Measurements from ENCODE around the gene COX20.

The COX20 gene

GRCh38 chr1:244836584-244836983 lies 1.1 kb downstream of the COX20 start:
- Histone ChIP-seq H3K4ac (ENCODE audit: low read depth in 1 of 2, low read length in 2 of 2) (no peak overlapping the region), H3K18ac (ENCODE audit: low read depth in 1 of 2, low read length in 2 of 2) (no peak overlapping the region), H3K27ac (ENCODE audit: low read length, poor library complexity, severe bottlenecking) (peak overlapping the region; percentile 91), H3K36me3 (ENCODE audit: control insufficient read depth in 1 of 2, insufficient read depth in 2 of 2, low read depth in 1 of 2, low read length in 2 of 2) (peaks cover 4 to 41% of the 10 kb centered on the region in 2 experiments), H2BK12ac (ENCODE audit: low read length in 2 of 2) (no peak overlapping the region), H3K9me3 (ENCODE audit: control insufficient read depth, low read length) (no peaks in the 10 kb centered on the region), H3K27me3 (ENCODE audit: control insufficient read depth in 1 of 2, insufficient read depth in 1 of 2, low read length in 2 of 2) (no peaks in the 10 kb centered on the region), H2BK120ac (ENCODE audit: low read depth, low read length) (no peak overlapping the region), H2AFZ (ENCODE audit: low read depth, low read length) (no peak overlapping the region), H4K8ac (ENCODE audit: low read length) (no peak overlapping the region), H3K9ac (ENCODE audit: low read length) (peak overlapping the region; percentile 98), H2AK5ac (ENCODE audit: low read length, severe bottlenecking) (no peak overlapping the region), H3K4me3 (ENCODE audit: insufficient read depth in 1 of 2, low read depth in 1 of 2, low read length in 2 of 2) (peak overlapping the region in 1 of 2 experiments; percentile 90), H4K91ac (ENCODE audit: low read length) (no peak overlapping the region), H2BK15ac (ENCODE audit: low read depth, poor library complexity, severe bottlenecking) (no peak overlapping the region), H2BK5ac (ENCODE audit: low read depth, low read length, poor library complexity, severe bottlenecking) (no peak overlapping the region), H3K79me1 (replicated peaks; ENCODE audit: low read length, poor library complexity, severe bottlenecking) (peaks cover under 1% of the 10 kb centered on the region), H3K23ac (ENCODE audit: low read length in 2 of 2) (no peak overlapping the region), H3K4me2 (ENCODE audit: low read length, poor library complexity, severe bottlenecking) (peak overlapping the region; percentile 88), H3K14ac (ENCODE audit: low read length in 2 of 2) (no peak overlapping the region), H3K4me1 (ENCODE audit: control insufficient read depth, insufficient read depth, low read depth, low read length) (peaks cover 2% of the 10 kb centered on the region)
- WGBS: 30% methylated on average over 2 of the region's 3 CpGs
- DNase-seq: no peak

DNA sequence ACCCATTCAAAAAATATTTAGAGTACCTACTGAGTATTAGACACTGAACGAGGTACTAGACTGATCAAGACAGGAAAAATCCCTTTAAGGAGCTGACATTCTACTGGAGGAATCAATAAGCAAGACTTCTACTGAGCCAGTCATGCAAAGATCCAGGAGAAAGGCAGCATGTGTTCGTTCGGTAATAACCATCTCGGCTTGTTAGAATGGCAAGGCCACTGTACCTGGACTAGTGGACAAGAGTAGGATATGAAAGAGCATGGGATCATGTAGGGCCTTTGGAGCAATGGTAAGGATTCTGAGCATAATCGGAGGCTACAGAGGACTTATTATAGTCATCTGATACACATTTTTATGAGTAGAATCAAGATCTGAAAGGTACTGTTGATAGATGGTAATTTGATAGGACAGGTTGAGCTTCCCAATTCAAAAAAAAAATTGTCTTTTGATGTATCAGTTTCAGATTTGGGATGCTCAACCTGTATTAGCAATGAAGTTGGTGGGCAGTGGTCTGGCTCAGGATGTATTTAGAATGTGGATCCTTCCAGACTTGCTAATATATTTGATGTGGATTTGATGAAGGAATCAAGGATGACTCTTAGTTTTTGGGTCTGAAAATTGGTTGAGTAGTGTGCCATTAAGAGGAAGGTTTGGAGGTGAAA lies 2.3 kb downstream of the COX20 start:
- peak overlapping the region in 1 of 2 experiments; percentile 90 for H3K4me3 ChIP-seq (ENCODE audit: insufficient read depth in 1 of 2, low read depth in 1 of 2, low read length in 2 of 2)
- no peak overlapping the region for H4K91ac ChIP-seq (ENCODE audit: low read length)
- H3K27ac ChIP-seq (ENCODE audit: low read length, poor library complexity, severe bottlenecking): no peak overlapping the region
- DNase-seq: no peak
- H3K27me3 ChIP-seq (ENCODE audit: control insufficient read depth in 1 of 2, insufficient read depth in 1 of 2, low read length in 2 of 2): no peaks in the 10 kb centered on the region
- H4K8ac ChIP-seq (ENCODE audit: low read length): no peak overlapping the region
- H2BK120ac ChIP-seq (ENCODE audit: low read depth, low read length): no peak overlapping the region
- no peaks in the 10 kb centered on the region for H3K9me3 ChIP-seq (ENCODE audit: control insufficient read depth, low read length)
- no peak overlapping the region for H2BK5ac ChIP-seq (ENCODE audit: low read depth, low read length, poor library complexity, severe bottlenecking)
- peak overlapping the region; percentile 54 for H3K4me2 ChIP-seq (ENCODE audit: low read length, poor library complexity, severe bottlenecking)
- H2BK12ac ChIP-seq (ENCODE audit: low read length in 2 of 2): no peak overlapping the region
- WGBS: 95% methylated on average over 4 of the region's 5 CpGs
- no peak overlapping the region for H3K23ac ChIP-seq (ENCODE audit: low read length in 2 of 2)
- H3K4ac ChIP-seq (ENCODE audit: low read depth in 1 of 2, low read length in 2 of 2): no peak overlapping the region
- H3K36me3 ChIP-seq (ENCODE audit: control insufficient read depth in 1 of 2, insufficient read depth in 2 of 2, low read depth in 1 of 2, low read length in 2 of 2): peaks cover 4 to 53% of the 10 kb centered on the region in 2 experiments
- peaks cover 2% of the 10 kb centered on the region for H3K4me1 ChIP-seq (ENCODE audit: control insufficient read depth, insufficient read depth, low read depth, low read length)
- H3K18ac ChIP-seq (ENCODE audit: low read depth in 1 of 2, low read length in 2 of 2): no peak overlapping the region
- no peak overlapping the region for H2AFZ ChIP-seq (ENCODE audit: low read depth, low read length)
- H3K9ac ChIP-seq (ENCODE audit: low read length): peak overlapping the region; percentile 98
- no peak overlapping the region for H2AK5ac ChIP-seq (ENCODE audit: low read length, severe bottlenecking)
- H3K79me1 ChIP-seq (replicated peaks; ENCODE audit: low read length, poor library complexity, severe bottlenecking): no peaks in the 10 kb centered on the region
- H3K14ac ChIP-seq (ENCODE audit: low read length in 2 of 2): no peak overlapping the region
- H2BK15ac ChIP-seq (ENCODE audit: low read depth, poor library complexity, severe bottlenecking): no peak overlapping the region

GRCh38 chr1:244839656-244840055 lies 4.2 kb downstream of the COX20 start:
- Histone ChIP-seq H3K4me3 (ENCODE audit: insufficient read depth in 1 of 2, low read depth in 1 of 2, low read length in 2 of 2) (no peak overlapping the region), H3K4ac (ENCODE audit: low read depth in 1 of 2, low read length in 2 of 2) (no peak overlapping the region), H3K79me1 (replicated peaks; ENCODE audit: low read length, poor library complexity, severe bottlenecking) (no peaks in the 10 kb centered on the region), H3K36me3 (ENCODE audit: control insufficient read depth in 1 of 2, insufficient read depth in 2 of 2, low read depth in 1 of 2, low read length in 2 of 2) (peaks cover 8 to 72% of the 10 kb centered on the region in 2 experiments), H3K4me2 (ENCODE audit: low read length, poor library complexity, severe bottlenecking) (no peak overlapping the region), H3K23ac (ENCODE audit: low read length in 2 of 2) (no peak overlapping the region), H3K14ac (ENCODE audit: low read length in 2 of 2) (no peak overlapping the region), H2BK120ac (ENCODE audit: low read depth, low read length) (no peak overlapping the region), H2BK15ac (ENCODE audit: low read depth, poor library complexity, severe bottlenecking) (no peak overlapping the region), H4K8ac (ENCODE audit: low read length) (no peak overlapping the region), H2AFZ (ENCODE audit: low read depth, low read length) (no peak overlapping the region), H2AK5ac (ENCODE audit: low read length, severe bottlenecking) (no peak overlapping the region), H3K4me1 (ENCODE audit: control insufficient read depth, insufficient read depth, low read depth, low read length) (peaks cover 2% of the 10 kb centered on the region), H4K91ac (ENCODE audit: low read length) (no peak overlapping the region), H3K9ac (ENCODE audit: low read length) (no peak overlapping the region), H2BK5ac (ENCODE audit: low read depth, low read length, poor library complexity, severe bottlenecking) (no peak overlapping the region), H3K27ac (ENCODE audit: low read length, poor library complexity, severe bottlenecking) (peak overlapping the region; percentile 16), H3K9me3 (ENCODE audit: control insufficient read depth, low read length) (no peaks in the 10 kb centered on the region), H3K27me3 (ENCODE audit: control insufficient read depth in 1 of 2, insufficient read depth in 1 of 2, low read length in 2 of 2) (no peaks in the 10 kb centered on the region), H3K18ac (ENCODE audit: low read depth in 1 of 2, low read length in 2 of 2) (no peak overlapping the region), H2BK12ac (ENCODE audit: low read length in 2 of 2) (no peak overlapping the region)
- no peak for DNase-seq
- no CpG with 5 or more reads among the region's 2 CpGs for WGBS

DNA sequence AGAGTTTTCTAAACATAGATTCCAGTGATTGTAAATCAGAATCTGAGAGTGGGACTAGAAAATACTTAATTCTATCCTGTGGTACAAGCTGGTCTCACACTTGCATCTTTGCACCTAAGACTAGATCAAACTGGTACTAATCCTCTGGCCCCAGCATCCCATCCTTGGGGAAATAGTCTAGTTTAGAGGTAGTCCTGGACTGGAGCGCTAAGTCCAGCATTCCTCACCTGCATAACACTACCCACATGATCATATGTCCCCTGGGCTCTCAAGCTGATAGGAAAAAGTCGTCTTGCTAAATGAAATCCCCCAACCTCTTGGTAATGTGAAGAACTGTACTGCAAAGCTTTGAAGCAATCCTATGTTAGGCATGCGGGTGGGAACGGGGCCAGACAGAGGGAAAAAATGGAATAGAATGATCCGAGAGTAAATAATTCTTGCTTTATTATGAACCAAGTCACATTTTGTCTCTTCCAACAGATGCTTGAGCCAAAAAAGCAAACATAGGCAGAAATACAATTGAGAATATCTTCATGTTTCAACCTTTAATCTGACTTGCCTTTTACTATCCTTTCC lies 4.8 kb downstream of the COX20 start:
- Histone ChIP-seq H2BK5ac (ENCODE audit: low read depth, low read length, poor library complexity, severe bottlenecking) (no peak overlapping the region), H3K4ac (ENCODE audit: low read depth in 1 of 2, low read length in 2 of 2) (no peak overlapping the region), H3K14ac (ENCODE audit: low read length in 2 of 2) (no peak overlapping the region)

More for the DNA sequence above, 4.8 kb downstream of the COX20 start:
- H3K4me2 ChIP-seq (ENCODE audit: low read length, poor library complexity, severe bottlenecking): no peak overlapping the region
- peaks cover 2% of the 10 kb centered on the region for H3K4me1 ChIP-seq (ENCODE audit: control insufficient read depth, insufficient read depth, low read depth, low read length)
- 95% methylated on average over 5 of the region's 5 CpGs for WGBS
- no peak overlapping the region for H2BK12ac ChIP-seq (ENCODE audit: low read length in 2 of 2)
- H3K23ac ChIP-seq (ENCODE audit: low read length in 2 of 2): no peak overlapping the region
- peaks cover 8 to 78% of the 10 kb centered on the region in 2 experiments for H3K36me3 ChIP-seq (ENCODE audit: control insufficient read depth in 1 of 2, insufficient read depth in 2 of 2, low read depth in 1 of 2, low read length in 2 of 2)
- H4K91ac ChIP-seq (ENCODE audit: low read length): no peak overlapping the region
- no peak overlapping the region for H2AK5ac ChIP-seq (ENCODE audit: low read length, severe bottlenecking)
- no peaks in the 10 kb centered on the region for H3K9me3 ChIP-seq (ENCODE audit: control insufficient read depth, low read length)
- no peak overlapping the region for H4K8ac ChIP-seq (ENCODE audit: low read length)
- no peak overlapping the region for H3K18ac ChIP-seq (ENCODE audit: low read depth in 1 of 2, low read length in 2 of 2)
- H3K27ac ChIP-seq (ENCODE audit: low read length, poor library complexity, severe bottlenecking): no peak overlapping the region
- no peak overlapping the region for H2AFZ ChIP-seq (ENCODE audit: low read depth, low read length)
- H3K4me3 ChIP-seq (ENCODE audit: insufficient read depth in 1 of 2, low read depth in 1 of 2, low read length in 2 of 2): no peak overlapping the region
- no peak for DNase-seq
- H3K79me1 ChIP-seq (replicated peaks; ENCODE audit: low read length, poor library complexity, severe bottlenecking): no peaks in the 10 kb centered on the region
- no peak overlapping the region for H3K9ac ChIP-seq (ENCODE audit: low read length)
- H2BK120ac ChIP-seq (ENCODE audit: low read depth, low read length): no peak overlapping the region
- H2BK15ac ChIP-seq (ENCODE audit: low read depth, poor library complexity, severe bottlenecking): no peak overlapping the region
- no peaks in the 10 kb centered on the region for H3K27me3 ChIP-seq (ENCODE audit: control insufficient read depth in 1 of 2, insufficient read depth in 1 of 2, low read length in 2 of 2)

Measured in mesenchymal stem cell (in vitro differentiated cells and primary cell).